Activated CD8-positive, alpha-beta memory T cell treated with anti-CD3 and anti-CD28 coated beads for 36 hours (primary cell): Measurements from ENCODE around the gene STAMBPL1. TPM values are rescaled to one million over a fixed set of nuclear protein-coding genes. Genes with fewer than 3 reads are reported as not detected.

Experiments
- CTCF ChIA-PET: fragments of 350-600 bp; sonication (Branson Sonifier 250); formaldehyde crosslinking; loops from one replicate; lab custom pipeline; 2021; ENCODE audit warnings: antibody characterized with exemption; lab: Charles Lee
- POLR2A ChIA-PET: fragments of 350-600 bp; sonication (Branson Sonifier 250); formaldehyde crosslinking; loops from one replicate; lab custom pipeline; 2021; ENCODE audit warnings: antibody characterized with exemption; lab: Charles Lee
- total RNA-seq, 2 experiments: library from RNA; stranded (reverse); gene quantifications; one replicate each; pipeline ENCODE4 v1.2.3, GENCODE V29; 2021

Gene STAMBPL1
- total RNA-seq, 2 experiments from 2014 or later, result 24.5 to 26.9 TPM

DNA sequence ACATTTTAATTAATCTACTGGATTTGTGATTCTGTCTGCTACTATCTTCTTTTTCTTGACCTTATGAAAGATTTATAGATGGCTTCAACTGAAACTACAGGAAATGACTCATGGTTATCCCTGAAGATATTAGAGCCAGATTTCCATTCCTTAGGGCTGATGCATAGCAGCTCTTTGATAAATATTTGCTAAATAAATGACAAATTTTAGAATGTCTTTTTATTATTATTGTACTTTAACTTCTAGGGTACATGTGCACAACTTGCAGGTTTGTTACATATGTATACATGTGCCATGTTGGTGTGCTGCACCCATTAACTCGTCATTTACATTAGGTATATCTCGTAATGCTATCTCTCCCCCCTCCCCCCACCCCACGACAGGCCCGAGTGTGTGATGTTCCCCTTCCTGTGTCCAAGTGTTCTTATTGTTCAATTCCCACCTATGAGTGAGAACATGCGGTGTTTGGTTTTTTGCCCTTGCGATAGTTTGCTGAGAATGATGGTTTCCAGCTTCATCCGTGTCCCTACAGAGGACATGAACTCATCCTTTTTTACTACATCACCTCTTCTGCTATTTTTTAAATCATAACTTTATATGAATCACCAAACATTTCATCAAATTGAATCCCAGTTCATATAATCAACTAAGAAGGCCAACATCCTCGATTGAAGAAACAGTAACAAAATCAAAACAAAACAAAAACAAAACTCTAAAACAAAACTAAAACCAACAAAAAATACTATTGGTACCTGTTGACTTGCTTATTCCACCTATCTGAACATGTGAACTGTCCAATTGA is 2.8 kb downstream of the STAMBPL1 start:
- ChIA-PET CTCF (interaction anchor here (1.2 kb wide), 1 partner anchor 52 kb away, joined by 3 read pairs; no protein-coding TSS in a partner anchor), POLR2A (interaction anchor here (0.6 kb wide), 1 partner anchor 84 kb away, joined by 3 read pairs; no protein-coding TSS in a partner anchor)

DNA sequence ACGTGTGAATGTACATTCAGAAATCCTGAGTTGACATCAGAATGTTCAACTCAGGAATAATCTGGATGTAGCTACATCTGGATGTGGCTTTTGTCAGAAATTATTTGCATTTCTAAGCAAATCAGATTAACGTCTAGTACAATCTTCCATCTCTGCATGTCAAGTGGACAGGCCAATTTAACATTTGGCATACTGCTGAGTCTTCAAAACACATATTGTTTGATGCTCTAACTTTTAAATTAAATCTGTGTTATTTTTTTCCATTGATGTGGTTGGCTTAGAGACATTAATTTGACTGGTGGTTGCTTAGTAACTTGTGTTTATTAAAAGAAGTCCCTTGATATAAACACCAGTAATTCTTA is 3.4 kb downstream of the STAMBPL1 start:
- ChIA-PET POLR2A (no interaction called here), CTCF (interaction anchor here (1.3 kb wide), 1 partner anchor 48 kb away, joined by 3 read pairs; no protein-coding TSS in a partner anchor)

DNA sequence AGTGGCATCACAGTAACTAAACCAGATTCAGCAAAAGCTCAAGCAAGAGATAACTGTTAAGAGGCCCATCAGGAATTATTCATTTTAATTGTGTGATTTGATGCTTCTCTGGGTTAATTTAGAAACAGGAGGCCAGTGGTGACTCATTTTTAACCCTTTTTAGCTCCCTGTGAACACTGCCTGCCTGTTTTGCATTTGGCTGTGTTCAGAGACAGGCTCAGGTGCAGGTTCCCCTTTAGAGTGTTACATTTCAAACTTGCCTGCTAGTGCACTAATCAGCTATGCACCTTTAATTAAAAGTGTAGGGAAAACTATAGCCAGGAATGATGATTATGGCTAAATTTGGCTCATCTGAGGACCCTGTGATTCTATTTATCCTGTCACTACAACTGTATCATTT is 6.5 kb downstream of the STAMBPL1 start:
- ChIA-PET CTCF (interaction anchor here (0.9 to 3.0 kb wide), 2 partner anchors 43 to 51 kb away, joined by 3 to 13 read pairs; no protein-coding TSS in a partner anchor), POLR2A (no interaction called here)

DNA sequence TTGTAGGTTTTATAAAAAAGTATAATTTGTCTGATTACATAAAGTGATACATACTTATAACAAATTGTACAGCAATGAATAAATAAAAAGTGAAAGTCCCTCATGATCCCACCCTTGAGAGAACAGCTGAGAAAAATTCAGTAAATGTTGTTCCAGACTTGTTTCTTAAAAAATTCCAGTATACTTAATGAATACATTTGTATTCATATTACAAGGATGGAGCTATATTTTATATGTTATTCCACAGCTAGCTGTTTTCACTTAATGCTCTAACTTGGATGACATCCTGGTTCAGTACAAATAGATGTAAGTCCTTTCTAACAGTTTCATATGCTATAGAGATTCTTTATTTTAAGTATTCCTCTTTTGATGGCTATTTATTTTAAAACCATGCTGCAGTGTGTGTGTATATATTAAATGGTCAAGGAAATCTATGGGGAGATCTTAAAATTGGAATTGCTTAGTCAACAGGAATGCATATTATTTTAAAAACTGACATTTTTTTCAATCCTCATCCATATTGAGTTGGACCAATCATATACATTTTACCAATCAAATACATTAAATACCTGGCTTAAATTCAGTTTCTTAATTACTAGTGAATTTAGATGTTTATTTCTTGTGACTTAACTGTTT is 8.9 kb downstream of the STAMBPL1 start:
- ChIA-PET CTCF (interaction anchor here (1.0 kb wide), 1 partner anchor 43 kb away, joined by 4 read pairs; no protein-coding TSS in a partner anchor), POLR2A (no interaction called here)

DNA sequence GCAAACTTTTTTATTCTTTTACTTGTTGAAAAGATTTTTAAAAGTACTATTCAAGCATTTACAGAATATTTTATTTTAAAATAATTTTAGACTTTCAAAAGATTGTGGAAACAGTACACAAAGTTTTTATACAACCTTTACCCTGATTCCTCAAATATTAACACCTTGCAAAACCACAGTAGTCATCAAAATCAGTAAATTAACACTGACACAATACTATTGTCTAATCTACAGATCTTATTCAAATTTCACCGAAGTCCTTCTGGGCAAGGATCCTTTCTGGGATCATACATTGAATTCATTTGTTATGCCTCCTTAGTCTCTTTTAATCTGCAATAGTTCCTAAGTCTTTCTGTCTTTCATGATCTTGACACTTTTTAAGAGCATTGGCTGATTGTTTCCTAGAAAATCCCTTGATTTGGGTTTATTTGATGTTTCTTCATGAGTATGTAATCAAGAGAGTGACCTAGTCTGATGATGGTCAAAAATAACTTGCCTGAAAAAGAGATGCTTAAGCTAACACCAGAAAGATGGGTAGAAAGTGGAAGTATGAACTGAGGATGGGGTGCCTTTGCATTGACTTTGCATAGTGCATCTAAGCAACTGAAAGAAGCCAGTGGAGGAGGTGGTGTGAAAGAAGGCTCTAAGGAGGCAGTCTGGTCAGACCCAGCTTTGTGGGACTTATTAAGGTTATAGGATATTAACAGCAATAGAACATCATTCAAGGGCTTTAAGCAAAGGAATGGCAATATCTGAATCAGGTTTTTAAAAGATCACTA is 9.7 kb downstream of the STAMBPL1 start:
- CTCF ChIA-PET, result interaction anchor here (0.8 kb wide), 1 partner anchor 315 kb away, joined by 3 read pairs; no protein-coding TSS in a partner anchor
- POLR2A ChIA-PET, result no interaction called here

DNA sequence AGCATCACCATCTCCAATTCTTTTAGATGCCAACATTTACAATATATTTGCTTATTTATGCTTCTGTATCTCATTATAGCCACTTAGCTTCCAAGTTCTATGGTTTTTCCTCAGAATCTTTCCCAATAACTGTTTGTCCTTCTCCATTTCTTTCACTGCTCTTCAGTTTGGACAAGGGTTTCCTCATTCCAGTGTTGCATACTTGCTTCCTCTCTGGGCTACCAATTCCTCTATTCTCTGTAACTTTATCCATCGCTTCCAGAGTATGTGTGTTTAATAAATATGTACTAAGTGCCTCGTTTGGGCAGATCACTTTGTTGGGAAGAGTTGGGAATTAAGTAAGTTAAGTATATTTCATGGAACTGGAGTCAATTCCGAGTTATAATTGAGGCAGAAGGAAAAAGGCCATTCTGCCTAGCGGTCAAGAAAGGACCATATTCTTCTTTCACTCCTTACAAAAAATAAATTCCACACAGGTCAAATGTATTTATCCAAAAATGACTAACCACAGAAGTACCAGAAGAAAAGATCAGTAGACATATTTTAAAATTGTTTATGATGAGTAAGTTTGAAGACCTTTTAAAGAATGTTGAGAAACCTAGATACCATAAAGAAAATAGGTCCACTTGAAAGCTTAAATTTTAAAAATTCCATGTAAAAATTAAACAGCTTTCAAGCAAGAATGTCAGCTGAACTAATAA is 10.8 kb downstream of the STAMBPL1 start:
- CTCF ChIA-PET, result interaction anchor here (0.8 kb wide), 1 partner anchor 316 kb away, joined by 3 read pairs; no protein-coding TSS in a partner anchor

DNA sequence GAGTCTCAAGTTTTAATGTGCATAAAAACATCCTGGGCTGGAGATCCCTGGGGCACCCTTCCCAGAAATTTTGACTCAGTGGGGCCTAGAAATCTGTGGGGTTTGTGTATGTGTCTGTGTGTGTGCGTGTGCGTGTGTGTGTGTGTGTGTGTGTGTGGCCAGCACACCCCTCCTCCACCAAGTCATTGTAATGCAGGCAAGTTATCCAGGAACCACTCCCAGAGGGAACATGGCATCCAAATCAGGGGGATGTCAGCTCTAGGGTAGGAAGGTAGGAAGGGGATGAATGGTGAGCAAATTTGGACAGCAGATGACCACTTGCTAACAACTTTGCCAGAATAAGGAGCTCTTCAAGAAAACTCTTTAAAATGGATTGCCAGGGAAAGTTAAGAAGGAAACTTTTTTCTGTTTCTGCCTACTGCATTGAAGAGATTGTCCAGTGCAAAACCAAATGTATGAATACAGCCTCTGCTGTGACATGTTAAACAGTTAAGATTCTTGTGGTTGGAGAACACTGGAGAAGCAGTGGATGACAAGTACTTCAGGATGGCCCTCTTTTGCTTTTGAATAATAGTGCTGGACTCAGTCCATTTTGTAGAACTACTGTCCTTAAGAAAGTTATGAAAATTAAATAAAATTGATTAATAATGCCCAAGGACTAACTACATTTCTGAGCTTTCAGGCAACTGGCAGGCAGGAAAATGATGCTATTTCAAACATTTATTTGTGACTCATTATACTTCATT is 12.3 kb downstream of the STAMBPL1 start:
- CTCF ChIA-PET, result interaction anchor here (0.7 kb wide), 2 partner anchors 27 to 58 kb away, joined by 3 to 4 read pairs; no protein-coding TSS in a partner anchor
- POLR2A ChIA-PET, result no interaction called here

More for the DNA sequence above, 10.8 kb downstream of the STAMBPL1 start:
- POLR2A ChIA-PET, result no interaction called here

DNA sequence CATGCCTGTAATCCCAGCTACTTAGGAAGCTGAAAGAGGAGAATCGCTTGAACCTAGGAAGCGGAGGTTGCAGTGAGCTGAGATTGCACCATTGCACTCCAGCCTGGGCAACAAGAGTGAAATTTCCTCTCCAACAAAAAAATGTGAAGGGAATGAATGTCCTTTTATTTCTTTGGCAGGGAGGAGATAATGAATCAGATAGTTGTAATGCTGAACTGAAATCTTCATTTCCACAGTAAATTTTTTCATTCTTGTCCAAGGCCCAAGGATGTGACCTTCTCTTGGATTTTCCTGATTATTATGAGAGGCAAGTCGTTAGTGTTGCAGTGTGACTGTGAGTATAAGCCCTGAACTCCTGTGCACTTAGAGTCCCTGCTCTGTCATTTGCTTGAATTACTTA is 13.6 kb downstream of the STAMBPL1 start:
- ChIA-PET POLR2A (no interaction called here), CTCF (no interaction called here)

DNA sequence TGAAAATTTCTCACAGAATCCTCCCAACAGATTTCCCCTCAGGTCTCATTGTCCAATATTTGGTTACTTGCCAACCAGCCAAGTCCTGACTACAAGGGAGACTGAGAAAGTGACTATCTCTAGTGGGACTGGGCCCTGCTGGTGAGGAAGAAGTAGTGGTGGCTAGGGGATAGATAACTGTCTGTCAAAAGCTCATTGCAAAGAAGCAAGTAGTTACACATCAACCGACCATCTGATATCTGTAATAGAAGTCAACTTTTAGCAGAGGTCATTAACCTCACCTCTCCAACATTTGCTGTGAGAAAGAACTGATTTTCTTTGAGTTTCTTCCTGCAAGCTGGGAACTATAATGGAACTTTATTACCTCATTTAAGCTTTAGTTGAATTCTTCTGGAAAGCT is 15.2 kb downstream of the STAMBPL1 start:
- POLR2A ChIA-PET, result no interaction called here

DNA sequence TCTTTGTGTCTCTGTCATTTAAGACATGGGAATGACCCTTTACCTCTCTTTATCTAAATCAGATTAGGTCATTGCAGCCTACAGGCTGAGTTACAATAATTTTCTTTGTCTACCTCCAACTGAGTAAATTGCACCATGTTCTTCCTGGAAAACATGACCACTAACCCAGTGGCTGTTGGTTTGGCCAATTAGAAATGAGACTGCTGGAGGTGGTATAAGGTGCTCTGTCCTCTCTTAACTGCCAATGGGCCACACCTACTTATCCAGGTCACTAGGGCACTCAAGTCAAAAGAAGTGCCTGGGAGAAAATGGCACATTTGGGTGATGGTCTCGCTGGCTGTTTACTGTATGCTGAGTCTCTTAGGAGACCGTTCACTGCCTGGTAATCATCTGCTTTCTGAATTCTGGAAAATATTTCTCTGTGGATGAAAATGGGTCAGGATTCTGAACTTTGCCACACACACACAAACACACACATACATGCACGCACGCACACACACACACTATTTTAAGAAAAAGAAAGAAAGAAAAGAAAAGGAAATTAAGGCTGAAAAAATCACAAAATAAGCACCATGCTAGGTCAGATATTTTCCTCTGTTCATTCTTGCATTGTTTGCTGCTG is 16.4 kb downstream of the STAMBPL1 start:
- ChIA-PET POLR2A (interaction anchor here (1.0 kb wide), 1 partner anchor 16 kb away, joined by 4 read pairs; the partner anchor contains the start of gene STAMBPL1), CTCF (no interaction called here)

More for the DNA sequence above, 15.2 kb downstream of the STAMBPL1 start:
- CTCF ChIA-PET, result interaction anchor here (0.8 to 1.2 kb wide), 2 partner anchors 59 to 307 kb away, joined by 3 read pairs; no protein-coding TSS in a partner anchor

DNA sequence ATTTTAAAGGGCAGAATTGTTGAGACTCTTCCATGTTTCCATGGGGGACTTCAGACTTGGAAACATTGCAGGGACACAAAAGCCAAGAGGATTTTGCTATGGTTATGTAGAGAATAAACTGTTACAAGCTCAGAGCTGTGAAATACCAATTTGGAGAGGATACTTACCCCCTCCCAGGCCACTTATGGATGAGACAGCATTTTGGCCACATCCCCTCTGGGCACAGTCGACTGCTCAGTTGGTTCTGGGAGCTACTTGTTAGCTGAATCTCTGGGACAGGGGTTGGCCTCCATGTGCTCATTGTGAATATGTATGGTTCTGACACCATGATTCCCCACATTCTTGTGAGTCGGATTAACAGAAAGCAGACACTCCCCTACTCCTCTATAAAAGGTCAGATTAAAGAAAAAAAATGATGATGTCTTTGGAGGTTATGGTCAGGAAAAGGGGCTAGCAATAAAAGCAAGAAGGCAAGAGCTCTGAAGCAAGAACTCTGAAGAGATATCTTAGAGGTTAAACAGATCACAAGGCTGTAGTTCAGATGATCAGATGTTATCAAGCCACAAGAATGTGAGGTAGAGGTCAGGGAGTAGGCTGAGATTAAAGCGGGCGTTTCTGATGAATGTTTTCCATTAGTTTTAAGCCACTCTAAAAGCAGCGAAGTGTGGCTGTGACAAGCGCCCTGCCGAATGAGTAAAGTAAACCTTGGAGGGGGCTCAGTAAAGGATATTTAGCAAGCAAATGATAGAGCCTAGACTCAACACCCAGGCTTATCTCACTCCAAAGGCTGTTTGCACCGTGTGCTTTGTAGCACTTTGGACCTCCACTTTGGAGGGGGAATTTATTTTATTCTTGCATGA is 17.2 kb downstream of the STAMBPL1 start:
- POLR2A ChIA-PET, result interaction anchor here (1.0 kb wide), 1 partner anchor 17 kb away, joined by 4 read pairs; the partner anchor contains the start of gene STAMBPL1
- CTCF ChIA-PET, result no interaction called here

DNA sequence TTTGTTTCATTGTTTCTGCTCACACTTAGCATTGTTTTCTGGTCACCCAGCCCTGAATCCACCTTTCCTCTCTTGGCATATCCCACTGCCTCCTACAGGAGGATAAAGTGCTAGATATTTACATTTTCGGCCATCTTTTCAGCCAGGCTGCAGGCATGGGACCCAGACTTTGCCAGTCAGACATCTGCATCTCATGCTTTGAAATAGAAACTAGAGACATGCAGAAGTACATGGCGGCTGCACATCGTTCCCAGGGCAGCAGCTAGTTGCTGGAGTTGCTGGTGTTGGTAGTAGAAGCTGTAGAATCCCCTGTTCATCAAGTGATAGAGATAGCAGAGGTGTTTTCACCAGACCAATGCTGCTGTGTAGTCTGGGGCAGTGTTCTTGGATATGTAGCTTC is 18.7 kb downstream of the STAMBPL1 start:
- CTCF ChIA-PET, result interaction anchor here (0.6 to 1.1 kb wide), 2 partner anchors 19 to 80 kb away, joined by 3 to 4 read pairs; partner anchors contain the start of gene STAMBPL1
- POLR2A ChIA-PET, result no interaction called here

DNA sequence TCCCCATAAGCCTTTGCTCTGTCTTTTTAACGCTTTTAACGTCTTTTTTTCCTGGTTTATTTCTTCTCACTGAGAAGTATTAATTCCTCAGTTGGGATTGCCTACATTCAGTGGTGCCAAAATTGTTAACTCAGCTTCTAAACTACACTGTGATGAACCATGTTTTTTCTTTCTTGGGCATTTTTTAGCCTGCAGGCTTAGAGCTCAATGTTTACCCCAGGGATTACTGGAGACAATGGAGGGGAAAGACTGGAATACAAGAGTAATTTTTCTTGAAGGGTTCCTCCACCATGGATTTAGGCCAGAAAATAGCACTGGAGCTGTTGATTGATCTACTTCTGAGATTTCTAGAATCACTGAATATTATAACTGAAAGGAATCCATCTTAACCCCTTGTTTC is 19.8 kb downstream of the STAMBPL1 start:
- ChIA-PET CTCF (interaction anchor here (1.5 kb wide), 1 partner anchor 64 kb away, joined by 4 read pairs; no protein-coding TSS in a partner anchor), POLR2A (no interaction called here)

DNA sequence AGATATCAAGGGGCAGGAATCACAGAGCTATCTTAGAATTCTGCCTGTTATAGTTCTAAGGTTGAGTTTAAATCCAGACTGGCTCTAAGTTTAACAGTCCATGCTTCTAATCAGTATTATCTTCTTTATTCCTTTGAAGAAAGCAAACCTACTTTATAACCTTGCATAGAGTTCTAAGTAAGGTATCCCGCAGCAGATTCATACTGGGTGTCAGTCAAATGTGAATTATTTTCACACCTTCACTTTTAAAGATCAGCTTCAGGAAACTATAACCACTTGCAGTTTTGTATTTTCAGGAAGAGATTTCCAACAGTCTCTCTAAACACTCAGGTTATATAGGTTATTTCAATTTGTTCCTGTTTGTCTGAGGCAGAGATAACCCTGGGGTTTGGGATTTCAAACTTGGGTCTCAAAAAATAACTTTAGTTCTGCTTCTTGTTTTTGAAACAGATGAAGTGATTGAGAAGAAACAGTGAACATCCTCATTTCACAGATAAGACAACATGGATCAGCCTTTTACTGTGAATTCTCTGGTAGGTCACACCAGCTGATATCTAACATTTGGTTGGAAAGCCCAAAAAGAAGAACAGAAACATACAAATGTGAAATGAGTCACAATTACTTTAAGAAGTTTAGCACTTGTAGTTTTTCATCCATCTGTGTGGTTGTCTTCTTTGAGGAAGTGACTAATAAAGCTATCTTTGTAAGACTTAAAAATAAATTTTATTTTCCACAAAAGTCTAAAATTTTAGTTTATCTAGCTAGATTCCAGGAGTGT is 21.4 kb downstream of the STAMBPL1 start:
- CTCF ChIA-PET, result interaction anchor here (1.0 to 1.5 kb wide), 5 partner anchors 17 to 33 kb away, joined by 3 to 5 read pairs (median 3); partner anchors contain the start of gene STAMBPL1
- POLR2A ChIA-PET, result interaction anchor here (0.8 to 0.9 kb wide), 2 partner anchors 21 to 89 kb away, joined by 3 read pairs; partner anchors contain the start of genes FAS and STAMBPL1
